Measurements from ENCODE around the gene CYB5R4.

The CYB5R4 gene

DNA sequence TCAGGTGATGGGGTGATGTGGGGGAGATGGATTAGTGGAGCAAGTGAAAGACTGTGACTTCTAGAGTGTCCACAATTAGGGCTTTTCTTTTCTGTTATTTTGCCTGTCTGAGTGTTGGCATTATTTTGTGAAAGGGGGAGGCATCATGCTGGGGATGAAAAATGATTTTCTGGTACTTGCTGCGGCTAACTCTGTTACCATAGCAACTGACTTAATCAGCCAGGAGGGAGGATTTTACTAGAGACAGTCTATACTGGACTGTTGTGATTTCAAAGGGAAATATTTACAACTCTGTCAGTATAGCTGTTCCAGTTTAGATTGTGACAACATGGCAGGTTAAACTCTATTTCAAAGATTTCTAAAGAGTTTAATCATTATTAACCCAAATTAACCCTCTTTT, 143.6 kb downstream of the CYB5R4 start:
- Histone ChIP-seq H3K36me3 (ENCODE audit: control insufficient read depth, insufficient read depth, low read length) (no peaks in the 10 kb centered on the region), H3K4me3 (ENCODE audit: insufficient read depth, low read depth, low read length) (no peak overlapping the region), H3K27me3 (ENCODE audit: control insufficient read depth, insufficient read depth, low read length, poor library complexity, severe bottlenecking) (no peaks in the 10 kb centered on the region), H3K27ac (ENCODE audit: insufficient read depth, low read depth, low read length, poor library complexity, severe bottlenecking) (no peak overlapping the region), H3K9me3 (ENCODE audit: control insufficient read depth, low read length) (no peaks in the 10 kb centered on the region), H3K4me1 (ENCODE audit: control insufficient read depth, insufficient read depth, low read length) (no peaks in the 10 kb centered on the region)
- WGBS, 2 experiments = 84 to 87% methylated on average over 1 of the region's 1 CpG

DNA sequence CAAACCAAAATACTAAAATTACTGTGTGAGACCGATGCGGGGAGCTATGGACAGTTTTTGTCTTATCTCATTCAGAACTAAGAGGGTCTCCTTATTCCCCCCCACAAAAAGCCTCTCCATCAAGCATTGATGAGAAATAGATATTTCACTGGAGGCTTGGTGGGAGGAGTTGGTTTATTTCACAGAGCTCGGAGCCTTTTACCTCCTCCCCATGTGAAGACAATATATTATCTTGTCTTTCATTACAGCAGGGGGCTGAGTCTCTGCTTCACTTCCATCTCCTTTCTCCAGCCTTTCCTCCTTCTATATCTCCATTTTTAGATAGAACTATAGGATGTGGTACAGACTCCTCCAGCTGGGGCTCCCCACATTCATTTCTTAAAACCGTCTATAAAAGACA, 144.2 kb downstream of the CYB5R4 start:
- H3K36me3 ChIP-seq (ENCODE audit: control insufficient read depth, insufficient read depth, low read length) = no peaks in the 10 kb centered on the region
- H3K4me1 ChIP-seq (ENCODE audit: control insufficient read depth, insufficient read depth, low read length) = no peaks in the 10 kb centered on the region
- no peaks in the 10 kb centered on the region for H3K9me3 ChIP-seq (ENCODE audit: control insufficient read depth, low read length)
- no peaks in the 10 kb centered on the region for H3K27me3 ChIP-seq (ENCODE audit: control insufficient read depth, insufficient read depth, low read length, poor library complexity, severe bottlenecking)
- WGBS, 2 experiments = 71 to 84% methylated on average over 1 to 4 of the region's 4 CpGs
- no peak overlapping the region for H3K4me3 ChIP-seq (ENCODE audit: insufficient read depth, low read depth, low read length)
- no peak overlapping the region for H3K27ac ChIP-seq (ENCODE audit: insufficient read depth, low read depth, low read length, poor library complexity, severe bottlenecking)

DNA sequence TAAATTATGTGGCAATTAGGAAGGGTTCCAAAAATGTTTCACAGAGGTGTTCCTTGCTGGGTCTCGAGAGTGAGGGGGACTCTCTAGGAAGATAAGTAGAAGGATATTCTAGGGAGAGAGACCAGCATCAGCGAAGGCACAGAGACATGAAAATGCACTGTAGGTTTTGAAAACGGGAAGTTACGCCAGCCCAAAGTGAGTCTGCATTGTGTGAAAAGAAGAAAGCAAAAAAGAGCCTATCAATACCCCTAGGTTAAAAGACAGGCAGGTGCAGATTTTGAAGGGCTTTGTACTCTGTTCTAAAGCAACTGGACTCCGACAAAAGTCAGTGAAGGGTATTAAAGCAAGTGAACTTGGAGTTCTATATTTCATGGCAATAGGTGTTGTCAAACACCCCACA, 148.4 kb downstream of the CYB5R4 start:
- Histone ChIP-seq H3K27ac (ENCODE audit: insufficient read depth, low read depth, low read length, poor library complexity, severe bottlenecking) (no peak overlapping the region), H3K27me3 (ENCODE audit: control insufficient read depth, insufficient read depth, low read length, poor library complexity, severe bottlenecking) (no peaks in the 10 kb centered on the region), H3K9me3 (ENCODE audit: control insufficient read depth, low read length) (no peaks in the 10 kb centered on the region), H3K4me3 (ENCODE audit: insufficient read depth, low read depth, low read length) (no peak overlapping the region), H3K36me3 (ENCODE audit: control insufficient read depth, insufficient read depth, low read length) (no peaks in the 10 kb centered on the region), H3K4me1 (ENCODE audit: control insufficient read depth, insufficient read depth, low read length) (no peaks in the 10 kb centered on the region)
- WGBS, 2 experiments = 92 to 93% methylated on average over 5 of the region's 5 CpGs

DNA sequence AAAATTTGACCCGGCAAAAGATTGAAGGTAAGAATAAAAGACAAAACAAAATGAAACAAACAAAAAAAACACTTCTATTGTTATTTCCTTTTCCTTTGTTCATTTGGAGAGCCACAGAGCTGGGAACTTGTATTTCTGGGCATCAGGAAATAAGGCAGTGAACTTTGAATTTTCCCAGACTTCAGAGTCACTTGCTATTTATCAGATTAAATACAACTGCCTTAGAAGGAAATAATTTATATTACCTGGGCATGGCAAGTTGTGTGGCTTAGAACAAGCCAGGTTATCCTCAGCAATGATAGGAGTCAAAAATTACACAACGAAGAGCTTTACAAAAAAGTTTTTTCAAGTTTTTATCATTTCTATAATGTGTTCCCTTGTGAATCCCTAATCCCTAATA, 153.9 kb downstream of the CYB5R4 start:
- Histone ChIP-seq H3K36me3 (ENCODE audit: control insufficient read depth, insufficient read depth, low read length) (no peaks in the 10 kb centered on the region), H3K27me3 (ENCODE audit: control insufficient read depth, insufficient read depth, low read length, poor library complexity, severe bottlenecking) (no peaks in the 10 kb centered on the region), H3K4me3 (ENCODE audit: insufficient read depth, low read depth, low read length) (no peak overlapping the region), H3K4me1 (ENCODE audit: control insufficient read depth, insufficient read depth, low read length) (no peaks in the 10 kb centered on the region), H3K27ac (ENCODE audit: insufficient read depth, low read depth, low read length, poor library complexity, severe bottlenecking) (no peak overlapping the region), H3K9me3 (ENCODE audit: control insufficient read depth, low read length) (no peaks in the 10 kb centered on the region)
- whole genome bisulfite sequencing, 2 experiments = 97 to 100% methylated on average over 1 to 2 of the region's 2 CpGs

DNA sequence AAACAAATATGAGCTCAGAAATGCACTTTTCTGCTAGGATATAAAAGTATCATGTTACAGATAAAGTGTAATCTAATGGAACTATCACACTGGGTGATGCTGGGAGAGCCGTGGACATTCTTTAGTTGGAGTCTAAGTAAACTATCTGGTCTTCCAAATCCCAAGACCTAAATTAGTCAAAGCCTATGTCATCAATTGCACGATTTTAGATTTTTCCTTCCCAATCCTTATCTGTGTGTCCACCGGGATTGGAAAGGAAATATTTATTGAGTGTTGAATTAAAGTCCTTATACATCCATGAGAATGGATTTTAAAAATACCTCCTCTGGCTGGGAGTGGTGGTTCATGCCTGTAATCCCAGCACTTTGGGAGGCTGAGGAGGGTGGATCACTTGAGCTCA, 154.4 kb downstream of the CYB5R4 start:
- no peaks in the 10 kb centered on the region for H3K27me3 ChIP-seq (ENCODE audit: control insufficient read depth, insufficient read depth, low read length, poor library complexity, severe bottlenecking)
- no peak overlapping the region for H3K27ac ChIP-seq (ENCODE audit: insufficient read depth, low read depth, low read length, poor library complexity, severe bottlenecking)
- 91 to 100% methylated on average over 1 to 3 of the region's 3 CpGs for WGBS, 2 experiments
- no peaks in the 10 kb centered on the region for H3K4me1 ChIP-seq (ENCODE audit: control insufficient read depth, insufficient read depth, low read length)
- no peak overlapping the region for H3K4me3 ChIP-seq (ENCODE audit: insufficient read depth, low read depth, low read length)
- no peaks in the 10 kb centered on the region for H3K36me3 ChIP-seq (ENCODE audit: control insufficient read depth, insufficient read depth, low read length)
- no peaks in the 10 kb centered on the region for H3K9me3 ChIP-seq (ENCODE audit: control insufficient read depth, low read length)

DNA sequence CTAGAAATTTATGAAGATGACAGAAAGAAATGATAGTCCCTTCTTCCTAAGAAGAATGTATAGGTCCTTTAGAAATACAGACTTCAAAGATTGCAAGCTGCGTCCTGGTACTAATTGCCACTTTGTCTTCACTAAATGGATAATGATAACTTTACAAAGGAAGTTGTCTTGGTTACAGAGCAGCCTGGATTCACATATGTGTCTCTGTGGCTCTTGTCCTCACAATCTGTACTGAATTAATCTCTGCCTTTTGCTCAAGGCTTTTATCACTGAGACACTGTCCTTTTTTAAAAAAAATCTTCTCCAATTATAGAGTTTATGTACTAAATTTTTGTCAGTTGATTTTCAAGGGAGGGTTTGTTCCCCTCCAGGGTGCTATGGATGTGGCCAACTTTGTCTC, 156.5 kb downstream of the CYB5R4 start:
- H3K9me3 ChIP-seq (ENCODE audit: control insufficient read depth, low read length) = no peaks in the 10 kb centered on the region
- H3K4me3 ChIP-seq (ENCODE audit: insufficient read depth, low read depth, low read length) = no peak overlapping the region
- 100% methylated on average over 1 of the region's 1 CpG for WGBS, 2 experiments
- H3K27me3 ChIP-seq (ENCODE audit: control insufficient read depth, insufficient read depth, low read length, poor library complexity, severe bottlenecking) = no peaks in the 10 kb centered on the region
- no peaks in the 10 kb centered on the region for H3K4me1 ChIP-seq (ENCODE audit: control insufficient read depth, insufficient read depth, low read length)
- no peak overlapping the region for H3K27ac ChIP-seq (ENCODE audit: insufficient read depth, low read depth, low read length, poor library complexity, severe bottlenecking)
- no peaks in the 10 kb centered on the region for H3K36me3 ChIP-seq (ENCODE audit: control insufficient read depth, insufficient read depth, low read length)
